ENCODE results near the gene NDUFA8. TPM values are rescaled to one million over a fixed set of nuclear protein-coding genes. Genes with fewer than 3 reads are reported as not detected.

The NDUFA8 gene
- total and polyA plus RNA-seq, 10 of the 15 experiments (the other 5 are each of a cell fraction or from before 2014, with no cell fraction given): 44.9 to 159 (median 90.8) TPM

GRCh38 chr9:122159026-122159924, at the start of gene NDUFA8, which contains the start of gene MORN5 (continued):
- TF ChIP-seq MYC (IDR thresholded peaks at IDR 0.05; ENCODE audit: insufficient read depth, insufficient read length, insufficient replicate concordance, low read length, severe bottlenecking): peak; percentile 46
- no peak for TF ChIP-seq SUPT20H (IDR thresholded peaks at IDR 0.05; ENCODE audit: borderline replicate concordance, control insufficient read depth, low read depth, low read length)
- peak; percentile 93; the same call in 1 of the 2 replicates for TF ChIP-seq BMI1 (IDR thresholded peaks at IDR 0.05; ENCODE audit: borderline replicate concordance)
- 0 out of 2 replicates have a peak, but pooled peaks have one; percentile 29 for TF ChIP-seq ZNF207 (IDR thresholded peaks at IDR 0.05; ENCODE audit: borderline replicate concordance)
- peak; percentile 86 for TF ChIP-seq HDGF (IDR thresholded peaks at IDR 0.05)
- no peak for TF ChIP-seq TCF3 (IDR thresholded peaks at IDR 0.05; ENCODE audit: borderline replicate concordance, insufficient read depth, low read depth, low read length)
- no peak for TF ChIP-seq ZZZ3 (IDR thresholded peaks at IDR 0.05; ENCODE audit: control insufficient read depth, insufficient read length, low read depth)
- peak; percentile 64 for TF ChIP-seq RELA (IDR thresholded peaks at IDR 0.05; ENCODE audit: borderline replicate concordance, partially characterized antibody)
- peak; percentile 37; the same call in 1 of the 2 replicates for TF ChIP-seq NFYB (IDR thresholded peaks at IDR 0.05; ENCODE audit: insufficient read depth, low read depth, low read length)
- TF ChIP-seq RUNX3 (IDR thresholded peaks at IDR 0.05; ENCODE audit: low read length): 0 out of 2 replicates have a peak, but pooled peaks have one; percentile 17
- peak; percentile 75 for TF ChIP-seq FOXK2 (IDR thresholded peaks at IDR 0.05)
- no peak for TF ChIP-seq ELK1 (IDR thresholded peaks at IDR 0.05; ENCODE audit: low read depth, low read length)
- no peak for TF ChIP-seq NFXL1 (IDR thresholded peaks at IDR 0.05; ENCODE audit: borderline replicate concordance)
- TF ChIP-seq TBL1XR1 (IDR thresholded peaks at IDR 0.05; ENCODE audit: low read depth, low read length): peak; percentile 61; the same call in 1 of the 2 replicates
- 0 out of 2 replicates have a peak, but pooled peaks have one; percentile 42 for TF ChIP-seq LARP7 (IDR thresholded peaks at IDR 0.05)
- no peak for TF ChIP-seq E2F8 (IDR thresholded peaks at IDR 0.05; ENCODE audit: low read depth, partially characterized antibody)
- TF ChIP-seq HCFC1 (IDR thresholded peaks at IDR 0.05; ENCODE audit: low read length): 0 out of 2 replicates have a peak, but pooled peaks have one; percentile 13
- TF ChIP-seq USF1 (IDR thresholded peaks at IDR 0.05; ENCODE audit: borderline replicate concordance, extremely low read length, insufficient read depth, low read depth, low read length): no peak
- TF ChIP-seq CHD2 (IDR thresholded peaks at IDR 0.05; ENCODE audit: borderline replicate concordance, low read depth, low read length): 0 out of 2 replicates have a peak, but pooled peaks have one; percentile 27
- no peak for TF ChIP-seq CREM (IDR thresholded peaks at IDR 0.05; ENCODE audit: low read depth)

All from GM12878 (cell line).